ENCODE measurements around the gene ABCC1. TPM values are rescaled to one million over a fixed set of nuclear protein-coding genes. Genes with fewer than 3 reads are reported as not detected.
A peak's percentile ranks its signal among the peaks of the same experiment; 100 is the strongest.

The ABCC1 gene
- total RNA-seq, 1 donor from 2014 or later, result 21.8 TPM

DNA sequence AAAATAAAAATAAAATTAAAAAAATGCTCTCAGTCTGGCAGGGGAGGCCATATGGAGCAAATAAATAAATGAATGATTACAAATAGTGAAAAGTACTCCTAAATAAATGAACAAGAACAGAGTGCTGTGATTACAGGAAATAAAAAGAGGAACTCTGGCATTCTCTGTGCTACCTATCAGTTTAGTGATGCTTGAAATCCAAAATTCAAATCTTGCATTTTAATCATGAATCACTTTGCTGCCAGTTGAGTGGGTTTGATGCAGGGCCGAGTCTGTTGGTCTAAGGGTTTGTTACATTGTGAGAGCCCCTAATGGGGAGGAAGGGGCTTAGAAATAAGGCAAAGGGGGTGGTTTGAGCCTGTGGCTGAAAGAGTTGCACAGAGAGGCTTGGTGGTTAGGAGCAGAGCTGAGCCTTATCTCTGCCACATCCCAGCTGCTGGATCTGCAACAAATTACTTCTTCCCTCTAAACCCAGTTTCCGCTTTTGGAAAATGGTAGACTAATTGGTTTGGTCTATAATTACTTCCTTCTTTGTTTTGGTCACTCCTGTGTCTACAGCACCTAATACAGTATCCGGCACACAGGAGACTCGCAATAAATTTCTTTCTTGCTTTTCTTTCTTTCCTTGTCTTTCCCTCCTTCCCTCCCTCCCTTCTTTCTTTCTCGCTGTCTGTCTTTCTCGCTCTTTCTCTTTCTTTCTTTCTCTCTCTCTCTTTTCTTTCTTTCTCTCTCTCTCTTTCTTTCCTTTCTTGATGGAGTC is 6.3 kb upstream of the ABCC1 start:
- Mint-ChIP-seq H3K9me3 (ENCODE audit: unreplicated experiment) (no peaks in the 10 kb centered on the region), H3K4me1 (ENCODE audit: unreplicated experiment) (no peaks in the 10 kb centered on the region), H3K36me3 (ENCODE audit: low read depth, unreplicated experiment) (no peaks in the 10 kb centered on the region), H3K4me3 (ENCODE audit: unreplicated experiment) (no peak overlapping the region), H3K27ac (ENCODE audit: unreplicated experiment) (no peak overlapping the region), H3K27me3 (ENCODE audit: unreplicated experiment) (peaks cover 4% of the 10 kb centered on the region)
- TF ChIP-seq, protein P1, sequence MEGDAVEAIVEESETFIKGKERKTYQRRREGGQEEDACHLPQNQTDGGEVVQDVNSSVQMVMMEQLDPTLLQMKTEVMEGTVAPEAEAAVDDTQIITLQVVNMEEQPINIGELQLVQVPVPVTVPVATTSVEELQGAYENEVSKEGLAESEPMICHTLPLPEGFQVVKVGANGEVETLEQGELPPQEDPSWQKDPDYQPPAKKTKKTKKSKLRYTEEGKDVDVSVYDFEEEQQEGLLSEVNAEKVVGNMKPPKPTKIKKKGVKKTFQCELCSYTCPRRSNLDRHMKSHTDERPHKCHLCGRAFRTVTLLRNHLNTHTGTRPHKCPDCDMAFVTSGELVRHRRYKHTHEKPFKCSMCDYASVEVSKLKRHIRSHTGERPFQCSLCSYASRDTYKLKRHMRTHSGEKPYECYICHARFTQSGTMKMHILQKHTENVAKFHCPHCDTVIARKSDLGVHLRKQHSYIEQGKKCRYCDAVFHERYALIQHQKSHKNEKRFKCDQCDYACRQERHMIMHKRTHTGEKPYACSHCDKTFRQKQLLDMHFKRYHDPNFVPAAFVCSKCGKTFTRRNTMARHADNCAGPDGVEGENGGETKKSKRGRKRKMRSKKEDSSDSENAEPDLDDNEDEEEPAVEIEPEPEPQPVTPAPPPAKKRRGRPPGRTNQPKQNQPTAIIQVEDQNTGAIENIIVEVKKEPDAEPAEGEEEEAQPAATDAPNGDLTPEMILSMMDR (IDR thresholded peaks at IDR 0.05; ENCODE audit: unreplicated experiment), result no peak
- no peak for DNase-seq (ENCODE audit: low spot score)

DNA sequence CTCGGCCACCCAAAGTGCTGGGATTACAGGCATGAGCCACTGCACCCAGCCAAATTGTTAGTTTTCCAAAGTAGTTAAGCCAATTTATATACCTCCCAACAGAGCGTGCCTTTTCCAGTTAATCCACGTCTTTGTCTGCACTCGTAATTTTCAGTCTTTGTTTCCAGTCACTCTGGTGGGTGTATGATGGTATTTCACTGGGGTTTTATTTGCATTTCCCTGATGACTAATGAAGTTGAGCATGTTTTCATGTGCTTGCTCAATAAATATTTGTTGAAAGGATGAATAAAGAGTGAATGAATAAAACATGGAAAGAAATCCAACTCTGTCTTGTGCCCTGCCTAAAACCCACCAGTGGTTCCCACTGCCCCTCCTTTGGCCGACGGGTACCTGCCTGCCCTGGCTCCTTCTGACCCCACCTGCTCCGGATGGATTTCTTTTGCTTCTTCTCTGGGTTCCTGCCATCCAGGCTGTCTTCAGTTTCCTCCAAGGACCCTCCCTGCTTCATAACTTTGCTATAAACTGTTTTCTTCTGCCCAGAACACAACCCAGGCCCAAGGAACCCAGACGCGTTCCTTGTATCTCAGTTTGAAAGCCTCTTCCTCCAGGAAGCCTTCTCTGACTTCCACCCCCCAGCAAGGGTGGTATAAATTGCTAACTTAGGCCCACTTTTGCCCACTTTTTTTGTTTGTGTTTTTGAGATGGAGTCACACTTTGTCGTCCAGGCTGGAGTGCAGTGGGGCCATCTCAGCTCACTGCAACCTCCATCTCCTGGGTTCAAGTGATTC is 3.0 kb upstream of the ABCC1 start:
- TF ChIP-seq, protein P1 (IDR thresholded peaks at IDR 0.05; ENCODE audit: unreplicated experiment), result no peak
- H3K27ac Mint-ChIP-seq (ENCODE audit: unreplicated experiment), result no peak overlapping the region
- H3K9me3 Mint-ChIP-seq (ENCODE audit: unreplicated experiment), result no peaks in the 10 kb centered on the region
- no peak for DNase-seq (ENCODE audit: low spot score)
- peaks cover 3% of the 10 kb centered on the region for H3K27me3 Mint-ChIP-seq (ENCODE audit: unreplicated experiment)
- no peaks in the 10 kb centered on the region for H3K36me3 Mint-ChIP-seq (ENCODE audit: low read depth, unreplicated experiment)
- H3K4me3 Mint-ChIP-seq (ENCODE audit: unreplicated experiment), result no peak overlapping the region
- H3K4me1 Mint-ChIP-seq (ENCODE audit: unreplicated experiment), result peaks cover 12% of the 10 kb centered on the region

DNA sequence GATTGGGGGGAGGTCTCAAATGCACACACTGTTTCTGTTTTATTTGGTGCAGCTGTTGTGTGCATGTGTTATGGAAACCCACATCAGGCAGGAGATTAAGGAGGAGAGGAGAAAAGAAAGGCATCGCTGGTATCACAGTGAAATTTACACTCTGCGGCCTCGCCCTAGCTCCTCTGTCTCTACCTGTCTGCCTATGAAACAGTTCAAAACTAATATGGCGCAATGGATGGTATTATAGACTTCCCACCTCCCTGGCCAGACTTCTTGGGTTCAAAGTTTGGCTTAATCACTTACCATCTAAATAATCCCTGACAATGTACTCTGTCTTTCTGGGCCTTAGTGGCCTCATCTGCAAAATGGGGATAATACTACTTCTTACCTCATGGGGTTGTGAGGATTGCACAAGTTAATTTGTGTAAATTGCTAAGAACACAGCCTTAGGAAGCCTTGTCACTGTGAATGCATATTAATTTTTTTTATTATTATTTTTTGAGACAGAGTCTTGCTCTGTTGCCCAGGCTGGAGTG is 1.4 kb upstream of the ABCC1 start:
- peaks cover 5% of the 10 kb centered on the region for H3K27me3 Mint-ChIP-seq (ENCODE audit: unreplicated experiment)
- no peaks in the 10 kb centered on the region for H3K9me3 Mint-ChIP-seq (ENCODE audit: unreplicated experiment)
- TF ChIP-seq, protein P1 (IDR thresholded peaks at IDR 0.05; ENCODE audit: unreplicated experiment), result no peak
- H3K4me1 Mint-ChIP-seq (ENCODE audit: unreplicated experiment), result peaks cover 12% of the 10 kb centered on the region
- H3K27ac Mint-ChIP-seq (ENCODE audit: unreplicated experiment), result no peak overlapping the region
- no peak overlapping the region for H3K4me3 Mint-ChIP-seq (ENCODE audit: unreplicated experiment)
- H3K36me3 Mint-ChIP-seq (ENCODE audit: low read depth, unreplicated experiment), result no peaks in the 10 kb centered on the region
- no peak for DNase-seq (ENCODE audit: low spot score)

DNA sequence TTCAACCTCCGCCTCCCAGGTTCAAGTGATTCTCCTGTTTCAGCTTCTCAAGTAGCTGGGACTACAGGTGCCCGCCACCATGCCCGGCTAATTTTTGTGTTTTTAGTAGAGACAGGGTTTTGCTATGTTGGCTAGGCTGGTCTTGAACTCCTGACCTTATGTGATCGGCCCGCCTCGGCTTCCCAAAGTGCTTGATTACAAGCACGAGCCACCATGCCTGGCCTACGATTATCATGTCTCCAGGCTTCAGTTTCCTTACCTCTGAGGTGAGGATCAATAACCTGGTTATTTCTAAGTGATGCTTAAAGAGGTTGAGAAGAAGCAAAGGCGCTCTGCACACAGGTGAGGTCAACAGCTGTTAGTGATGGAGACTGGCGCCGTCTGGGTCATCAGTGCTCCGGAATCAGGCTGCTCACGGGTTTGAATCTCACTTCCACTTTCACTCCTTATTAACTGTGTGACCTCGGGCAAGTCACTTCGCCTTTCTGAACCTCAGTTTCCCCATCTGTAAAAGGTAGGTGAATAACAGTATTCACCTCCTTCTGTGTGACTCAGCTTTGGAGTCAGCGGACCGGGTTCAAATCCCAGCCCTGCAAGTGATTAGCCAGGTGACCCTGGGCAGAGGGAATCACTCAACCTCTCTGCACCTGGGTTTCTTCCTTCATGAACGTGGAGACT is 745 bp upstream of the ABCC1 start:
- TF ChIP-seq, protein P1 (IDR thresholded peaks at IDR 0.05; ENCODE audit: unreplicated experiment), result no peak
- Mint-ChIP-seq H3K27me3 (ENCODE audit: unreplicated experiment) (peaks cover 3% of the 10 kb centered on the region), H3K4me1 (ENCODE audit: unreplicated experiment) (peaks cover 12% of the 10 kb centered on the region), H3K4me3 (ENCODE audit: unreplicated experiment) (peak overlapping the region; percentile 86), H3K9me3 (ENCODE audit: unreplicated experiment) (no peaks in the 10 kb centered on the region), H3K36me3 (ENCODE audit: low read depth, unreplicated experiment) (no peaks in the 10 kb centered on the region), H3K27ac (ENCODE audit: unreplicated experiment) (peak overlapping the region; percentile 44)
- no peak for DNase-seq (ENCODE audit: low spot score)

All from endothelial cell (in vitro differentiated cells).